ENCODE data around the gene ZC3H7B. TPM values are rescaled to one million over a fixed set of nuclear protein-coding genes. Genes with fewer than 3 reads are reported as not detected.

Gene ZC3H7B
- total and polyA plus RNA-seq, 7 donors, result 13.2 to 43.3 (median 24.3) TPM

DNA sequence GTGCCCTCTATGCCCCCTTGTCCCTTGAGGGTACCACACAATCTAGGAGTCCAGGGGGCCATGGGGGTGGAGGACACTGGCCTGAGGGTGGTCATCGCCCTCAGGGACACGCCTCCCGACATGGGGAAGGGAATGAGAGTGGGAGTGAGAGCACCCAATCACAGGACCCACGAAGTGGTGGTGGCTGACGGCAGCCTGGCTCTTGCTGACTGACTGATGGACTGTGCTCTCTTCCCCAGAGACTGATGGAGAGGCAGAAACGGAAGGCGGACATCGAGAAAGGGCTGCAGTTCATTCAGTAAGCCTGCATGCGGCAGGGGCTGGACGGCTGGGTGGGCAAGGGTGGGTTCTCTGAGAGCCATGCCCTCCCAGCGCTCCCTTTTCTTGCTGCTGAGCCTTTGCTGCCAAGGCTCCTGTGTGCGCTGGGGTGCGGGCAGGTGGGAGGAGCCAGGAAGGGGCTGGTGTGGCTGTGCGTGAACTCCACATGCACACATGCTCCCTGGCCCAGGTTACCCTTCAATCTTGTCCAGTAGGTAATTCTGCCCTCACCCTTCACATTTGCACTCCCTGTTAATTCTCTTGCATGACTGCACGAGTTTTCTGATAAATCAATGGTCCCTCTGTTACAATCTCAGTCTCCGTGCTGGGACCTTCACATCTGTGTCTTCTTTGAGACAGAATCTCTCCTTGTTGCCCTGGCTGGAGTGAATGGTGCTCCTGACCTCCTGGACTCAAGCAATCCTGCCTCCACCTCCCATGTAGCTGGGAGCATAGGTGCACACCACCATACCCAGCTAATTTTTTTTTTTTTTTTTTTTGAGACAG is 19.3 kb downstream of the ZC3H7B start:
- no peaks in the 10 kb centered on the region for H3K27me3 ChIP-seq
- H3K4me1 ChIP-seq, result peaks cover 0 to 3% (median 0%) of the 10 kb centered on the region in 4 donors
- no peak overlapping the region for H3K4me3 ChIP-seq
- no peak for TF ChIP-seq EP300 (IDR thresholded peaks at IDR 0.05)
- TF ChIP-seq POLR2AphosphoS5 (IDR thresholded peaks at IDR 0.05), result no peak
- TF ChIP-seq, protein P1, sequence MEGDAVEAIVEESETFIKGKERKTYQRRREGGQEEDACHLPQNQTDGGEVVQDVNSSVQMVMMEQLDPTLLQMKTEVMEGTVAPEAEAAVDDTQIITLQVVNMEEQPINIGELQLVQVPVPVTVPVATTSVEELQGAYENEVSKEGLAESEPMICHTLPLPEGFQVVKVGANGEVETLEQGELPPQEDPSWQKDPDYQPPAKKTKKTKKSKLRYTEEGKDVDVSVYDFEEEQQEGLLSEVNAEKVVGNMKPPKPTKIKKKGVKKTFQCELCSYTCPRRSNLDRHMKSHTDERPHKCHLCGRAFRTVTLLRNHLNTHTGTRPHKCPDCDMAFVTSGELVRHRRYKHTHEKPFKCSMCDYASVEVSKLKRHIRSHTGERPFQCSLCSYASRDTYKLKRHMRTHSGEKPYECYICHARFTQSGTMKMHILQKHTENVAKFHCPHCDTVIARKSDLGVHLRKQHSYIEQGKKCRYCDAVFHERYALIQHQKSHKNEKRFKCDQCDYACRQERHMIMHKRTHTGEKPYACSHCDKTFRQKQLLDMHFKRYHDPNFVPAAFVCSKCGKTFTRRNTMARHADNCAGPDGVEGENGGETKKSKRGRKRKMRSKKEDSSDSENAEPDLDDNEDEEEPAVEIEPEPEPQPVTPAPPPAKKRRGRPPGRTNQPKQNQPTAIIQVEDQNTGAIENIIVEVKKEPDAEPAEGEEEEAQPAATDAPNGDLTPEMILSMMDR (IDR thresholded peaks at IDR 0.05), result no peak
- TF ChIP-seq POLR2A (IDR thresholded peaks at IDR 0.05), result no peak
- intact Hi-C loops (cut with DNase I), result no loop called here
- H3K9me3 ChIP-seq, result no peaks in the 10 kb centered on the region
- DNase-seq, result no peak
- no peak overlapping the region for H3K27ac ChIP-seq
- 95 to 97% methylated on average over 16 of the region's 16 CpGs for WGBS, 2 donors
- H3K36me3 ChIP-seq, result peaks cover 4 to 47% (median 18%) of the 10 kb centered on the region in 4 donors

DNA sequence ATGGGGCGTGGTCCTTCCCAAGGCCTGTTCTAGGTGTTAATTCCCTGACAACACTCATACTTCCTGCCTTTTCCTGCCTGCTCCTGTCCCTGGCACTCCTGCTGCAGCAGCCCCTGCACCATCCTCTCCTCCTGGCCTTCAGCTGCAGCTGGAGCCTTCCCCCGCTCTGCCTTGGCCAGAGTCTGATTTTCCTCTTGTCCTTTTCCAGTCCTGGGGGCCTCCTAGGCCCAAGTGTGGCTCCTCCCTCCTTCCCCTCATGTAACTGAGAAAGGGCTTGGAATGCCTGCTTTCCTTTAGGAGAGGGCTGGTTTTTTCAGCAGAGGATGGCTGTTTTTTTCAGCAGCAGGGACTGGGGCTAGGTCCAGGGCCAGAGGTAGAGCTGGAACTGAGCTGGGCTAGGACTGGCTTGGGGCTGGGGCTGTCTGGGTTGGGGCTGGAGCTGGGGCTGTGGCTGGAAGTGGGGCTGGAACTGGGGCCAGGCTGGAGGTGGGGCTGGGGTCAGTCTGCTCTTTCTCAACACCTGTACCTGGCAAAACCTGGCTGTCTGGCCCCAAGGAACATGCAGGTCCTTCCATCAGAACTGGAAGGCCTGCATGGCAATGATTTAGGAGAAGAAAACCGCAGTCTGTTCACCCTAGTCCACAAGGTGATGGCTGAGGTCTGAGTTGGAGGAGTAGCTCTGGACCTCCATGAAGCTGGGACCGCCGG is 23.6 kb downstream of the ZC3H7B start:
- H3K36me3 ChIP-seq, result peaks cover 26 to 91% (median 49%) of the 10 kb centered on the region in 4 donors
- no peak overlapping the region for H3K4me3 ChIP-seq
- TF ChIP-seq POLR2A (IDR thresholded peaks at IDR 0.05) (no peak), POLR2AphosphoS5 (IDR thresholded peaks at IDR 0.05) (no peak)
- TF ChIP-seq, protein P1 (IDR thresholded peaks at IDR 0.05), result no peak
- peaks cover 0 to 3% (median 0%) of the 10 kb centered on the region in 4 donors for H3K4me1 ChIP-seq
- no peak for DNase-seq
- no peaks in the 10 kb centered on the region for H3K9me3 ChIP-seq
- no peak overlapping the region for H3K27ac ChIP-seq
- 96% methylated on average over 5 of the region's 5 CpGs for WGBS, 2 donors
- intact Hi-C loops (cut with DNase I), result no loop called here
- H3K27me3 ChIP-seq, result no peaks in the 10 kb centered on the region

DNA sequence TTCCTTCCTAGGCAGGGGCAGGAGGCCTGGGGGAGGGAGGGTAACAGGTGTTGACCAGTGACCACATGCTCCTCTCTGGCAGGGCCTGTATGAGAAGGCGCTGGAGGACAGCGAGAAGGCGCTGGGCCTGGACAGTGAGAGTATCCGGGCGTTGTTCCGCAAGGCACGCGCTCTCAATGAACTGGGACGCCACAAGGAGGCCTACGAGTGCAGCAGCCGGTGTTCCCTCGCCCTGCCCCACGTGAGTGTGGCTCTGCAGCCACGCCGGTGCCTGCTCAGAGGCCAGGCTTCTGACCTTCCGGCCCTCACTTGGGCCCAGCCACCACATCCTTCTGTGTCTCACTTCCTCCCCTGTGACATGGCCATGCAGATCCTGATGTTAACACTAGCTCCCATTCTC is 25.8 kb downstream of the ZC3H7B start:
- Histone ChIP-seq H3K4me3 (no peak overlapping the region), H3K27me3 (no peaks in the 10 kb centered on the region), H3K4me1 (peaks cover 0 to 3% (median 0%) of the 10 kb centered on the region in 4 donors), H3K9me3 (no peaks in the 10 kb centered on the region), H3K27ac (no peak overlapping the region), H3K36me3 (peaks cover 33 to 99% (median 60%) of the 10 kb centered on the region in 4 donors)
- 90 to 92% methylated on average over 16 of the region's 16 CpGs for WGBS, 2 donors
- no peak for TF ChIP-seq POLR2AphosphoS5 (IDR thresholded peaks at IDR 0.05)
- no peak for TF ChIP-seq EP300 (IDR thresholded peaks at IDR 0.05)
- TF ChIP-seq, protein P1 (IDR thresholded peaks at IDR 0.05), result no peak
- no peak for TF ChIP-seq POLR2A (IDR thresholded peaks at IDR 0.05)
- intact Hi-C loops (cut with DNase I), result no loop called here
- no peak for DNase-seq

DNA sequence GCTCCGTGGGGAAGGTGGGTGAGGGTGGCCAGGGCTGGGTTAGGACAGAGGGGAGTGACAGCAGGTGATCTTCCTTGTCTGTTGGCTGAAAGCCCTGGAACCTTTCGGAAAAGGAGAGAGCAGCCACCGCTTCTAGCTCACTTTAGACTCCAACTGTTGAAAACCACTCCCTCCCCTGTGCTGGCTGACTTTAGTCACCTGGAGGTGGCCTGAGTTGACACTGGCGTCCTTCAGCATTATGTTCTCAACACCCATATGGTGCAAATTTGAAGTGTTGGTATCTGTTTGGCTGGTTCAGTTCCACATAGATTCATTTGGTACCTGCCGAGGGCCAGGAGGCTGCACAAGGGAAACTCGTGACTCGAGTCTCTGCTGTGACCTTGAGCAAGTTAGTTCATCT is 28.8 kb downstream of the ZC3H7B start:
- Histone ChIP-seq H3K9me3 (no peaks in the 10 kb centered on the region), H3K36me3 (peaks cover 41 to 98% (median 56%) of the 10 kb centered on the region in 4 donors), H3K4me3 (no peak overlapping the region), H3K27ac (no peak overlapping the region), H3K4me1 (no peaks in the 10 kb centered on the region), H3K27me3 (no peaks in the 10 kb centered on the region)
- no peak for TF ChIP-seq POLR2A (IDR thresholded peaks at IDR 0.05)
- no peak for TF ChIP-seq POLR2AphosphoS5 (IDR thresholded peaks at IDR 0.05)
- TF ChIP-seq EP300 (IDR thresholded peaks at IDR 0.05), result no peak
- TF ChIP-seq, protein P1 (IDR thresholded peaks at IDR 0.05), result no peak
- no peak for DNase-seq
- intact Hi-C loops (cut with DNase I), result no loop called here
- 97% methylated on average over 7 of the region's 7 CpGs for WGBS, 2 donors
